ENCODE data around the gene ADARB2. TPM values are rescaled to one million over a fixed set of nuclear protein-coding genes. Genes with fewer than 3 reads are reported as not detected.

Gene ADARB2
- total RNA-seq, 4 donors from 2014 or later = 0.80 to 4.9 (median 2.3) TPM

- no peak overlapping the region for H3K4me3 ChIP-seq
These were observed 83.1 kb downstream of the ADARB2 start for GRCh38 chr10:1654247-1654646.

GRCh38 chr10:1653321-1653720 is 84.0 kb downstream of the ADARB2 start:
- no peak overlapping the region for H3K4me3 ChIP-seq
- in situ Hi-C loops (cut with MboI; ENCODE audit: low pct_ligation_motif_present in 1 of 4, low pct_unique_long_range_greater_than_20kb in 1 of 4, low sequenced_read_pairs in 3 of 4) = no loop called here
- TF ChIP-seq POLR2AphosphoS5 (IDR thresholded peaks at IDR 0.05) (no peak), POLR2A (IDR thresholded peaks at IDR 0.05) (no peak), CTCF (IDR thresholded peaks at IDR 0.05) (no peak), EP300 (IDR thresholded peaks at IDR 0.05; ENCODE audit: low read depth) (no peak)
- no peaks in the 10 kb centered on the region for H3K27me3 ChIP-seq
- no peaks in the 10 kb centered on the region for H3K9me3 ChIP-seq
- DNase-seq = no peak
- 78% methylated on average over 8 of the region's 11 CpGs; no CpG with 5 or more reads in 1 of the 2 donors for WGBS, 2 donors (ENCODE audit: low coverage in 1 of 2)
- intact Hi-C loops (cut with DNase I; ENCODE audit: low total_unique reads) = no loop called here
- H3K36me3 ChIP-seq = no peaks in the 10 kb centered on the region
- H3K4me1 ChIP-seq = peaks cover 0 to 8% (median 0%) of the 10 kb centered on the region in 4 donors
- no peak overlapping the region for H3K27ac ChIP-seq

More at GRCh38 chr10:1654247-1654646, 83.1 kb downstream of the ADARB2 start:
- Histone ChIP-seq H3K4me1 (peaks cover 0 to 8% (median 0%) of the 10 kb centered on the region in 4 donors), H3K36me3 (no peaks in the 10 kb centered on the region), H3K27ac (no peak overlapping the region), H3K9me3 (no peaks in the 10 kb centered on the region), H3K27me3 (no peaks in the 10 kb centered on the region)
- WGBS, 2 donors (ENCODE audit: low coverage in 1 of 2) = 77 to 80% methylated on average over 1 to 6 of the region's 6 CpGs
- TF ChIP-seq POLR2AphosphoS5 (IDR thresholded peaks at IDR 0.05) (no peak), POLR2A (IDR thresholded peaks at IDR 0.05) (no peak), EP300 (IDR thresholded peaks at IDR 0.05; ENCODE audit: low read depth) (no peak), CTCF (IDR thresholded peaks at IDR 0.05) (no peak)
- in situ Hi-C loops (cut with MboI; ENCODE audit: low pct_ligation_motif_present in 1 of 4, low pct_unique_long_range_greater_than_20kb in 1 of 4, low sequenced_read_pairs in 3 of 4) (no loop called here), intact Hi-C loops (cut with DNase I; ENCODE audit: low total_unique reads) (no loop called here)
- no peak for DNase-seq

GRCh38 chr10:1652151-1652550 is 85.2 kb downstream of the ADARB2 start:
- in situ Hi-C loops (cut with MboI; ENCODE audit: low pct_ligation_motif_present in 1 of 4, low pct_unique_long_range_greater_than_20kb in 1 of 4, low sequenced_read_pairs in 3 of 4) = no loop called here
- 67% methylated on average over 8 of the region's 9 CpGs; no CpG with 5 or more reads in 1 of the 2 donors for WGBS, 2 donors (ENCODE audit: low coverage in 1 of 2)

GRCh38 chr10:1651270-1651966 is 85.9 kb downstream of the ADARB2 start:
- 86% methylated on average over 20 of the region's 20 CpGs; no CpG with 5 or more reads in 1 of the 2 donors for WGBS, 2 donors (ENCODE audit: low coverage in 1 of 2)
- Histone ChIP-seq H3K9me3 (no peaks in the 10 kb centered on the region), H3K36me3 (no peaks in the 10 kb centered on the region), H3K27me3 (no peaks in the 10 kb centered on the region), H3K27ac (no peak overlapping the region), H3K4me1 (peaks cover 0 to 8% (median 0%) of the 10 kb centered on the region in 4 donors), H3K4me3 (no peak overlapping the region)
- in situ Hi-C loops (cut with MboI; ENCODE audit: low pct_ligation_motif_present in 1 of 4, low pct_unique_long_range_greater_than_20kb in 1 of 4, low sequenced_read_pairs in 3 of 4) (no loop called here), intact Hi-C loops (cut with DNase I; ENCODE audit: low total_unique reads) (no loop called here)
- no peak for DNase-seq
- TF ChIP-seq EP300 (IDR thresholded peaks at IDR 0.05; ENCODE audit: low read depth) (no peak), CTCF (IDR thresholded peaks at IDR 0.05) (no peak)

More at GRCh38 chr10:1652151-1652550, 85.2 kb downstream of the ADARB2 start:
- Histone ChIP-seq H3K27me3 (no peaks in the 10 kb centered on the region), H3K27ac (no peak overlapping the region), H3K9me3 (no peaks in the 10 kb centered on the region), H3K4me3 (no peak overlapping the region), H3K36me3 (no peaks in the 10 kb centered on the region), H3K4me1 (peaks cover 0 to 8% (median 0%) of the 10 kb centered on the region in 4 donors)
- intact Hi-C loops (cut with DNase I; ENCODE audit: low total_unique reads) = no loop called here
- no peak for DNase-seq
- TF ChIP-seq POLR2AphosphoS5 (IDR thresholded peaks at IDR 0.05) = no peak
- TF ChIP-seq CTCF (IDR thresholded peaks at IDR 0.05) = no peak
- no peak for TF ChIP-seq POLR2A (IDR thresholded peaks at IDR 0.05)
- no peak for TF ChIP-seq EP300 (IDR thresholded peaks at IDR 0.05; ENCODE audit: low read depth)
